Mesenchymal stem cell (in vitro differentiated cells and primary cell): ENCODE data around the gene AHSG.

Experiments
- DNase-seq: peaks from one replicate; pipeline ENCODE4 v3.0.0-alpha.2; 2013
- H2AFZ ChIP-seq: one replicate; pipeline ENCODE4 v1.6.1; 2013; ENCODE audit warnings: low read depth, mild to moderate bottlenecking, control low read depth, inconsistent platforms, low read length, moderate library complexity
- H2AK5ac ChIP-seq: 2 replicates; pipeline ENCODE4 v1.6.1; 2013; ENCODE audit warnings: low read length, moderate library complexity, mild to moderate bottlenecking, inconsistent platforms; ENCODE audit not compliant: severe bottlenecking
- H2BK120ac ChIP-seq: one replicate; pipeline ENCODE4 v1.6.1; 2013; ENCODE audit warnings: low read depth, mild to moderate bottlenecking, inconsistent platforms, low read length, moderate library complexity
- H2BK12ac ChIP-seq, 2 experiments: one replicate each; pipeline ENCODE4 v1.6.1; 2013; ENCODE audit warnings: inconsistent platforms in 2 of 2, low read length in 2 of 2, mild to moderate bottlenecking in 2 of 2, moderate library complexity in 2 of 2, control low read depth in 1 of 2
- H2BK15ac ChIP-seq: one replicate; pipeline ENCODE4 v1.6.1; 2013; ENCODE audit warnings: mild to moderate bottlenecking, low read depth, inconsistent platforms; ENCODE audit not compliant: poor library complexity, severe bottlenecking
- H2BK5ac ChIP-seq: 2 replicates; pipeline ENCODE4 v1.6.1; 2013; ENCODE audit warnings: low read depth, mild to moderate bottlenecking, low read length, control low read depth, inconsistent platforms; ENCODE audit not compliant: poor library complexity, severe bottlenecking
- H3K14ac ChIP-seq, 2 experiments: one replicate each; pipeline ENCODE4 v1.6.1; 2013; ENCODE audit warnings: inconsistent platforms in 2 of 2, low read length in 2 of 2, control low read depth in 1 of 2, mild to moderate bottlenecking in 1 of 2, moderate library complexity in 1 of 2
- H3K18ac ChIP-seq, 2 experiments: one replicate each; pipeline ENCODE4 v1.6.1; 2013; ENCODE audit warnings: inconsistent platforms in 2 of 2, low read length in 2 of 2, control low read depth in 1 of 2, low read depth in 1 of 2, mild to moderate bottlenecking in 1 of 2
- H3K23ac ChIP-seq, 2 experiments: one replicate each; pipeline ENCODE4 v1.6.1; 2013; ENCODE audit warnings: inconsistent platforms in 2 of 2, low read length in 2 of 2, mild to moderate bottlenecking in 2 of 2, moderate library complexity in 2 of 2, control low read depth in 1 of 2
- H3K27ac ChIP-seq: 2 replicates; pipeline ENCODE4 v1.5.1; 2013; ENCODE audit warnings: mild to moderate bottlenecking, moderate library complexity, low read length, control low read depth, inconsistent platforms; ENCODE audit not compliant: poor library complexity, severe bottlenecking
- H3K27me3 ChIP-seq, 2 experiments: 2 replicates each; pipeline versions ENCODE4 v1.6.1 to v1.7.0; 2013; ENCODE audit warnings: low read length in 2 of 2, mild to moderate bottlenecking in 2 of 2, moderate library complexity in 2 of 2, control low read depth in 1 of 2, inconsistent platforms in 1 of 2; ENCODE audit not compliant: control insufficient read depth in 1 of 2, insufficient read depth in 1 of 2
- H3K36me3 ChIP-seq, 2 experiments: 2 replicates each; pipeline versions ENCODE4 v1.6.1 to v1.7.0; 2013; ENCODE audit warnings: low read length in 2 of 2, control low read depth in 1 of 2, inconsistent platforms in 1 of 2, low read depth in 1 of 2, mild to moderate bottlenecking in 1 of 2; ENCODE audit not compliant: insufficient read depth in 2 of 2, control insufficient read depth in 1 of 2
- H3K4ac ChIP-seq, 2 experiments: one replicate each; pipeline ENCODE4 v1.6.1; 2013; ENCODE audit warnings: inconsistent platforms in 2 of 2, low read length in 2 of 2, mild to moderate bottlenecking in 2 of 2, moderate library complexity in 2 of 2, control low read depth in 1 of 2, low read depth in 1 of 2
- H3K4me1 ChIP-seq: 2 replicates; pipeline ENCODE4 v1.6.1; 2013; ENCODE audit warnings: low read depth, low read length, control low read depth; ENCODE audit not compliant: control insufficient read depth, insufficient read depth
- H3K4me2 ChIP-seq: 2 replicates; pipeline ENCODE4 v1.6.1; 2013; ENCODE audit warnings: low read length, mild to moderate bottlenecking, inconsistent platforms; ENCODE audit not compliant: poor library complexity, severe bottlenecking
- H3K4me3 ChIP-seq, 2 experiments: 2 replicates each; pipeline versions ENCODE4 v1.5.1 to v1.7.0; 2013; ENCODE audit warnings: low read length in 2 of 2, mild to moderate bottlenecking in 2 of 2, control low read depth in 1 of 2, low read depth in 1 of 2; ENCODE audit not compliant: insufficient read depth in 1 of 2
- H3K79me1 ChIP-seq: replicated peaks from 2 replicates; pipeline ENCODE4 v1.6.1; 2013; ENCODE audit warnings: mild to moderate bottlenecking, control low read depth, low read length, inconsistent platforms; ENCODE audit not compliant: poor library complexity, severe bottlenecking
- H3K9ac ChIP-seq: 2 replicates; pipeline ENCODE4 v1.7.0; 2013; ENCODE audit warnings: mild to moderate bottlenecking, low read length, moderate library complexity
- H3K9me3 ChIP-seq: 2 replicates; pipeline ENCODE4 v1.7.0; 2013; ENCODE audit warnings: mild to moderate bottlenecking, low read length; ENCODE audit not compliant: control insufficient read depth
- H4K8ac ChIP-seq: one replicate; pipeline ENCODE4 v1.6.1; 2013; ENCODE audit warnings: inconsistent platforms, mild to moderate bottlenecking, low read length, moderate library complexity
- H4K91ac ChIP-seq: one replicate; pipeline ENCODE4 v1.6.1; 2013; ENCODE audit warnings: mild to moderate bottlenecking, low read length, inconsistent platforms
- whole genome bisulfite sequencing: methylation state at CpG from one replicate; pipeline ENCODE4 v1.1.7; 2013; ENCODE audit warnings: mixed read lengths; 5-methylcytosine and 5-hydroxymethylcytosine counted together

AHSG gene

DNA sequence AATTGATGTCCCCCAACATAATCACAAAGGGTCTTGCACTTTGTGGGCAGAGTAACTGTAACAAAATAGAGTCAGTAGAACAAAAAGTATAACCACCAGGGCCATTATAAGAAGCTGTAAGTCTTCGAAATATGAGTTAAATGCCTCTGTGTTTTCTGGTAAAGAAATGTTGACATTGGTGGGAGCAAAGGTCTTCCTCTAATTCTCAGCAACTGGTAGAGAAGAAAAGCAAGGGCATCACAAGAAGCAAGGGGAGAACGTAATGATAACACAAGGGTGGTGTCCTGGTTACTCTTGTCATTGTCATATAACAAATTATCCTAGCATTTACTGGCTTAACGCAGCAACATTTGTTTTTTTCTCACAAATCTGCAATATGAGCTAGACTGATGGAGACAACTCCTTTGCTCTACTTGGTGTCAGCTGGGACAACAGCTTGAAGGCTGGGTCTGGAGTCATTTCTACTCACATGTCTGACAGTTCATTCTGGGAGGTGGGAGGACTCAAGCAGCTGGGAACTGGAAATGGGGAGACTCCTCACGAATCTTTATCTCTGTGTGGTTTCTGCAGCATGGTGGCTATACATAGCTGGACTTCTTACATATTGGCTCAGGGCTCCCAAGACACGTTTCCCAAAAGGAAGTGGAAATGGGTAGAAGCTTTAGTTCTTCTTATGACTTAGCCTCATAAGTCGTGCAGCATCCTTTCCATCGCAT lies 22.1 kb upstream of the AHSG start:
- H3K4me2 ChIP-seq: no peak overlapping the region
- no peaks in the 10 kb centered on the region for H3K4me1 ChIP-seq
- H3K23ac ChIP-seq: no peak overlapping the region
- no peak overlapping the region for H2BK5ac ChIP-seq
- no peaks in the 10 kb centered on the region for H3K79me1 ChIP-seq
- DNase-seq: no peak
- no peak overlapping the region for H4K8ac ChIP-seq
- no peak overlapping the region for H2AK5ac ChIP-seq
- WGBS: 90% methylated on average over 5 of the region's 7 CpGs
- no peaks in the 10 kb centered on the region for H3K9me3 ChIP-seq
- no peak overlapping the region for H2BK15ac ChIP-seq
- H2BK12ac ChIP-seq: no peak overlapping the region
- H3K14ac ChIP-seq: no peak overlapping the region
- H3K4ac ChIP-seq: no peak overlapping the region
- no peak overlapping the region for H2BK120ac ChIP-seq
- no peak overlapping the region for H3K4me3 ChIP-seq
- no peak overlapping the region for H3K27ac ChIP-seq
- H4K91ac ChIP-seq: no peak overlapping the region
- no peak overlapping the region for H2AFZ ChIP-seq
- no peaks in the 10 kb centered on the region for H3K27me3 ChIP-seq
- H3K36me3 ChIP-seq: peaks cover 0 to 6% of the 10 kb centered on the region in 2 experiments
- H3K9ac ChIP-seq: no peak overlapping the region
- H3K18ac ChIP-seq: no peak overlapping the region

GRCh38 chr3:186592682-186593081 lies 20.2 kb upstream of the AHSG start:
- no peak overlapping the region for H2BK15ac ChIP-seq
- no peak overlapping the region for H2AK5ac ChIP-seq
- H3K36me3 ChIP-seq: no peaks in the 10 kb centered on the region
- no peak overlapping the region for H3K9ac ChIP-seq
- peaks cover 2% of the 10 kb centered on the region for H3K4me1 ChIP-seq
- no peak overlapping the region for H3K27ac ChIP-seq
- H2BK12ac ChIP-seq: no peak overlapping the region
- no peak overlapping the region for H3K14ac ChIP-seq
- WGBS: 85% methylated on average over 4 of the region's 4 CpGs
- no peak for DNase-seq
- no peaks in the 10 kb centered on the region for H3K27me3 ChIP-seq
- H2BK5ac ChIP-seq: no peak overlapping the region
- no peak overlapping the region for H3K4me2 ChIP-seq
- no peak overlapping the region for H3K4me3 ChIP-seq
- no peaks in the 10 kb centered on the region for H3K79me1 ChIP-seq
- no peak overlapping the region for H4K8ac ChIP-seq
- H3K4ac ChIP-seq: no peak overlapping the region
- no peaks in the 10 kb centered on the region for H3K9me3 ChIP-seq
- H3K18ac ChIP-seq: no peak overlapping the region
- no peak overlapping the region for H3K23ac ChIP-seq
- no peak overlapping the region for H2AFZ ChIP-seq
- H4K91ac ChIP-seq: no peak overlapping the region
- no peak overlapping the region for H2BK120ac ChIP-seq

GRCh38 chr3:186593862-186594261 lies 19.0 kb upstream of the AHSG start:
- H2BK12ac ChIP-seq: no peak overlapping the region
- no peaks in the 10 kb centered on the region for H3K79me1 ChIP-seq
- no peak overlapping the region for H2BK5ac ChIP-seq
- H3K9me3 ChIP-seq: no peaks in the 10 kb centered on the region
- no peak overlapping the region for H2AK5ac ChIP-seq
- H2BK15ac ChIP-seq: no peak overlapping the region
- H3K4me1 ChIP-seq: peaks cover 10% of the 10 kb centered on the region
- no peaks in the 10 kb centered on the region for H3K27me3 ChIP-seq
- no peaks in the 10 kb centered on the region for H3K36me3 ChIP-seq
- H3K4me2 ChIP-seq: no peak overlapping the region
- H3K27ac ChIP-seq: no peak overlapping the region
- no peak overlapping the region for H4K8ac ChIP-seq
- H3K4me3 ChIP-seq: no peak overlapping the region
- no peak overlapping the region for H3K18ac ChIP-seq
- H4K91ac ChIP-seq: no peak overlapping the region
- no peak overlapping the region for H2AFZ ChIP-seq
- H3K4ac ChIP-seq: no peak overlapping the region
- no peak overlapping the region for H3K23ac ChIP-seq
- no peak overlapping the region for H3K9ac ChIP-seq
- WGBS: 92% methylated on average over 3 of the region's 3 CpGs
- no peak overlapping the region for H2BK120ac ChIP-seq
- H3K14ac ChIP-seq: no peak overlapping the region
- no peak for DNase-seq

GRCh38 chr3:186594591-186595113 lies 18.2 kb upstream of the AHSG start:
- Histone ChIP-seq H3K9ac (no peak overlapping the region), H2BK12ac (no peak overlapping the region), H2BK5ac (no peak overlapping the region), H3K4me1 (peaks cover 12% of the 10 kb centered on the region), H3K23ac (no peak overlapping the region), H3K14ac (no peak overlapping the region), H3K18ac (no peak overlapping the region), H2BK15ac (no peak overlapping the region), H3K27ac (no peak overlapping the region), H2BK120ac (no peak overlapping the region), H3K4me2 (no peak overlapping the region), H3K27me3 (no peaks in the 10 kb centered on the region), H3K79me1 (no peaks in the 10 kb centered on the region), H4K91ac (no peak overlapping the region), H2AK5ac (no peak overlapping the region), H3K36me3 (no peaks in the 10 kb centered on the region), H2AFZ (no peak overlapping the region), H3K9me3 (no peaks in the 10 kb centered on the region), H4K8ac (no peak overlapping the region), H3K4me3 (no peak overlapping the region), H3K4ac (no peak overlapping the region)
- DNase-seq: no peak
- 75% methylated on average over 6 of the region's 6 CpGs for WGBS
